ENCODE data around the gene CFAP43. TPM values are rescaled to one million over a fixed set of nuclear protein-coding genes. Genes with fewer than 3 reads are reported as not detected.
A peak's percentile ranks its signal among the peaks of the same experiment; 100 is the strongest.

The CFAP43 gene
- total RNA-seq, 1 donor from 2014 or later, result not detected

GRCh38 chr10:104242545-104242944 lies 10.4 kb upstream of the CFAP43 start:
- H3K4me3 Mint-ChIP-seq, result no peak overlapping the region
- peaks cover 19% of the 10 kb centered on the region for H3K27me3 Mint-ChIP-seq
- POLR2A ChIA-PET, result no interaction called here

DNA sequence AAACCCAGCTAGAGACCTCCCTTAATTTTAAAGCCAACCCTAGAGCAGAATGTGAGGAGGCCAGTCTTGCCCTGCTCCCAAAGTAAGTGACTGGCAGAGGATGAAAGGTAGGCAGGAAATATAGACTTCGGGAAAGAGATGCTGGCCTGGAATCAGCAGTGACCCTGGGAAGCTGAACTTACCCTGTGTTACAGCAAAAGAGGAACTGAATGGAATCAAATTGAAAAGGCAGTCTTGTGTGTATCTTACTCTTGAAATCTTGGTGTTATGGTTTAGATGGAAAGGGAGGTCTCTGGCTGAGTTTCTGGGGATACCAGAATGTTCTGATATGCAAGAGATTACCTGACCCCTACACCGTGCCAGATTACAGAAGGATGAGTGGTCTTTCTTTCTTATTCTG lies 7.9 kb upstream of the CFAP43 start:
- intact Hi-C loops (cut with micrococcal nuclease), result no loop called here
- POLR2A ChIA-PET, result no interaction called here
- H3K4me1 Mint-ChIP-seq, result no peaks in the 10 kb centered on the region

More at GRCh38 chr10:104242545-104242944, 10.4 kb upstream of the CFAP43 start:
- intact Hi-C loops (cut with micrococcal nuclease), result no loop called here
- CTCF ChIA-PET, result no interaction called here
- ATAC-seq (ENCODE audit: low read depth) (no peak), DNase-seq (no peak)
- Mint-ChIP-seq H3K36me3 (ENCODE audit: low read depth) (no peaks in the 10 kb centered on the region), H3K27ac (no peak overlapping the region), H3K9me3 (no peaks in the 10 kb centered on the region), H3K4me1 (no peaks in the 10 kb centered on the region)
- no peak for TF ChIP-seq CTCF (IDR thresholded peaks at IDR 0.05)

GRCh38 chr10:104235801-104236200 lies 3.6 kb upstream of the CFAP43 start:
- Mint-ChIP-seq H3K9me3 (peaks cover 10% of the 10 kb centered on the region), H3K4me1 (peaks cover 12% of the 10 kb centered on the region), H3K27ac (no peak overlapping the region), H3K4me3 (no peak overlapping the region), H3K36me3 (ENCODE audit: low read depth) (no peaks in the 10 kb centered on the region), H3K27me3 (peaks cover 29% of the 10 kb centered on the region)
- TF ChIP-seq CTCF (IDR thresholded peaks at IDR 0.05), result no peak
- DNase-seq (no peak), ATAC-seq (ENCODE audit: low read depth) (no peak)
- intact Hi-C loops (cut with micrococcal nuclease), result no loop called here
- ChIA-PET POLR2A (no interaction called here), CTCF (no interaction called here)

More for the DNA sequence above, 7.9 kb upstream of the CFAP43 start:
- Mint-ChIP-seq H3K27me3 (peaks cover 31% of the 10 kb centered on the region), H3K9me3 (peaks cover 6% of the 10 kb centered on the region), H3K4me3 (no peak overlapping the region), H3K36me3 (ENCODE audit: low read depth) (no peaks in the 10 kb centered on the region), H3K27ac (no peak overlapping the region)
- no peak for TF ChIP-seq CTCF (IDR thresholded peaks at IDR 0.05)
- CTCF ChIA-PET, result no interaction called here
- ATAC-seq (ENCODE audit: low read depth) (no peak), DNase-seq (no peak)

GRCh38 chr10:104234934-104235333 lies 2.8 kb upstream of the CFAP43 start:
- CTCF ChIA-PET, result no interaction called here
- POLR2A ChIA-PET, result no interaction called here
- peaks cover 12% of the 10 kb centered on the region for H3K4me1 Mint-ChIP-seq
- peaks cover 10% of the 10 kb centered on the region for H3K9me3 Mint-ChIP-seq
- DNase-seq, result no peak
- no peak for ATAC-seq (ENCODE audit: low read depth)
- intact Hi-C loops (cut with micrococcal nuclease), result no loop called here
- no peaks in the 10 kb centered on the region for H3K36me3 Mint-ChIP-seq (ENCODE audit: low read depth)
- no peak overlapping the region for H3K4me3 Mint-ChIP-seq
- no peak overlapping the region for H3K27ac Mint-ChIP-seq
- TF ChIP-seq CTCF (IDR thresholded peaks at IDR 0.05), result no peak
- peaks cover 27% of the 10 kb centered on the region for H3K27me3 Mint-ChIP-seq

- Mint-ChIP-seq H3K36me3 (ENCODE audit: low read depth) (no peaks in the 10 kb centered on the region), H3K27me3 (peaks cover 24% of the 10 kb centered on the region), H3K4me3 (peak overlapping the region; percentile 56), H3K4me1 (peaks cover 12% of the 10 kb centered on the region), H3K27ac (no peak overlapping the region), H3K9me3 (peaks cover 10% of the 10 kb centered on the region)
- DNase-seq (no peak), ATAC-seq (ENCODE audit: low read depth) (no peak)
- ChIA-PET POLR2A (no interaction called here), CTCF (no interaction called here)
- TF ChIP-seq CTCF (IDR thresholded peaks at IDR 0.05), result no peak
- intact Hi-C loops (cut with micrococcal nuclease), result no loop called here
Measured at GRCh38 chr10:104233817-104234216, 1.7 kb upstream of the CFAP43 start.
